HL-60/S4 treated with retinoic acid at 250 ng/mL for 4 days and 3 days (cell line): Measurements from ENCODE around the gene KCNQ5.

Source experiments
- in situ Hi-C: fragments of 300-500 bp; cut with MboI; formaldehyde crosslinking; loops from 2 replicates; pipeline ENCODE4 v1.7.0; 2022; ENCODE audit warnings: low sequenced_read_pairs

Gene KCNQ5

GRCh38 chr6:72943699-72944098, 321.8 kb downstream of the KCNQ5 start:
- in situ Hi-C loops: no loop called here

DNA sequence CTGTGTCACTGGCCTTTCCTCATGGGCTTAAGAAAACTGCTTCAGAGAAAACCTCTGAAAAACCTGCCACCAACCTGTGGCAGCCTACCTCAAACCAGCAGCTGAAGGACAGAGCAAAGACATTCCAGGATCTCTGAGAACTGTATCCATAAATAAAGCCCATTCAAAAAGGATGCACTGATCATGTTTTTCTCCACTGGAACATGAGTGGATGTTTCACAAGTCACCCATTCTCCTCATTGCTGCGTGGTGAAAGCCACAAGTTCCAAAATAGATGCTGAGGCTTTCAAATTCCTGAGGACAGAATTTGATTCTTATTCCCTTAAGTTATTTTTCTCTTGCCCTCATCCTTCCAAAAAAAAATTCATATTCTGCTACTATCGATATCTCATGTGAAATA, 322.8 kb downstream of the KCNQ5 start:
- in situ Hi-C loops: no loop called here

GRCh38 chr6:72946774-72947173, 324.9 kb downstream of the KCNQ5 start:
- in situ Hi-C loops: no loop called here

DNA sequence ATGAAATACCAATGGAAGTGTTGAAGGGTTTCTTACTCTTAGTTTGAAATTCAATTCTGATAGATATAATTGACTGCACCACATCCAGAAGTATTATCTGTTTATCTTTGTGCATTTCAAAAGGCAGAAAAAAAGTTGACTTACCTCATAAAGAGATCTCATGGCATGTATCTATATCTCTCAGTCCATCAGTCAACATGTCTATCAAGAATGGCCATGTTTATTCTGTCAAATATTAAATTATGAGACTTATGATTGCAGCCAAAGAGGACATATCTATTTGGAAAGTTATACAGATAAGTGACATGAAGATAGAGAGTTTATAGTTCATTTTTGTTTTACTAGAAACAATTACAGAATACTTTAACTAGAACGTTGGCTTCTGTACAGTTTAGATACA, 325.7 kb downstream of the KCNQ5 start:
- in situ Hi-C loops: no loop called here

DNA sequence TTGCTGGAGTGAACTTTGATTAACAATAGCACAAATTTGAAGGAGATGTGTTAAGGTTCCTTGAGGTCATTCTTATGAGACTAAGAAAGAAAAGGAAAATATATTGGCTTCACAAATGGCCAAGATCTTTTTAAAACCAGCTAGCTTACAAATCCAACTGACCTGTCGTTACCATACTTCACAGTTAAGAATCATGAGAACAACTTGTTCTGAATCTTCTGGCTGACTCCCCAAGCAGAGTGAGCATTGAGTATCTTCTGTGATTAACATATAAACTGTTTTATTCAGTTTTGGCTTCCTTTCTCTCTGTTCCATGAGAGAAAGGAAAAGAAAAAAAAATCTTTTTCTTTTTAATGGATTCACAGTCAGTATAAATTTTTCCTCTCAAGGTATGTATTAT, 326.3 kb downstream of the KCNQ5 start:
- in situ Hi-C loops: no loop called here

- in situ Hi-C loops: no loop called here
Observed at GRCh38 chr6:72950114-72950860, 328.4 kb downstream of the KCNQ5 start.

- in situ Hi-C loops: no loop called here
Observed at GRCh38 chr6:72952808-72953630, 331.2 kb downstream of the KCNQ5 start.

- in situ Hi-C loops: no loop called here
Observed at GRCh38 chr6:72953971-72954381, 332.1 kb downstream of the KCNQ5 start.

DNA sequence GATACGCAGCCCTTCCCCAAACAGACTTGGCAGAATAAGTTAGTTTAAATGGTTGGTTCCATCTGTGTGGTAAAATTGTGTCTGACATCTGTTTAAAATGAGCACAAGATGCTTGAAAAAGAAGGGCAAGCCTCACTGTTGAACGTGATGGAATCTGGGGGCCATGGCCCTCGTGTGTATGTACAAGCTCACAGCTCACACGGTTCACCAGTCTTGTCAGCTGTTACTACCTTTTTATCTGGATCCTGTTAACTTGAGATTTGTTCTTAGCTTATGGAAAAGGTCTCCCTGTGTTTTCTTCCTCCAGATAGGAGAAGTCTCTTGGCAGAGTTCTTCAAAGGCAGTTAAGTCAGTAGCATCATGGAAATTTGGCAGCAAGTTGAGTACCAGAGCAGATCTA, 332.9 kb downstream of the KCNQ5 start:
- in situ Hi-C loops: no loop called here

DNA sequence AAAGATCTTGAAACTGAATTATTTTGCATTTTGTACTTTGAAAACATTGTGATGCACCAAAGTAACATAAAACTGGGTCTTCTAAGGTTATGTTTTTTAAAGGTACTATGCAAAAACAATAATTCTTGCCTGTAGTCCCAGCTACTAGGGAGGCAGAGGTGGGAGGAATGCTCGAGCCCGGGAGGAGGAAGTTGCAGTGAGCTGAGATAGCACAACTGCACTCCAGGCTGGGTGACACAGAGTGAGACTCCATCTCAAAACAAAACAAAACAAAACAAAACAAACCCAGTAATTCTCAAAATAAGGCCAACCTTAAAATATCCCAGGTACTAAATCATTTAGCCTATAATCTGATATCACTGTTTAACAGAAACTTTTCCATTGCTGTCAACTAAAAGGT, 333.8 kb downstream of the KCNQ5 start:
- in situ Hi-C loops: no loop called here

DNA sequence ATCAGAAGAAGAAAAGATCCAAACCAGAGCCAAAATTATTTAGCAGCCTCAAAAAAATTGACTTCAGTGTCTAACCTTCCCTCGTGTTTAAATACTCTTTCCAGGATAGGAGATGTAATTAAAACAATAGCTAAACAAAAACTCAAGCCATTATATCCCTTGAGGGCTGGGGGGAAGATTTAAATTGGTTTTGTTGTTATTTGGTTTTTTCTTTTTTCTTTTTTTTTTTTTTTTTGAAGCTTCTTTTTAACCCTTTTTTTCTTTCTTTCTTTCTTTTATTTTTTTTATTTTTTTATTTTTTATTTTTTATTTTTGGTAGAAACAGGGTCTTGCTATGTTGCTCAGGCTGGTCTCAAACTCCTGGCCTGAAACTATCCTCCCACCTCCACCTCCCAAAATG, 334.4 kb downstream of the KCNQ5 start:
- in situ Hi-C loops: no loop called here

- in situ Hi-C loops: no loop called here
Observed at GRCh38 chr6:72959821-72960220, 338.0 kb downstream of the KCNQ5 start.

GRCh38 chr6:72963946-72964345, 342.1 kb downstream of the KCNQ5 start:
- in situ Hi-C loops: no loop called here

DNA sequence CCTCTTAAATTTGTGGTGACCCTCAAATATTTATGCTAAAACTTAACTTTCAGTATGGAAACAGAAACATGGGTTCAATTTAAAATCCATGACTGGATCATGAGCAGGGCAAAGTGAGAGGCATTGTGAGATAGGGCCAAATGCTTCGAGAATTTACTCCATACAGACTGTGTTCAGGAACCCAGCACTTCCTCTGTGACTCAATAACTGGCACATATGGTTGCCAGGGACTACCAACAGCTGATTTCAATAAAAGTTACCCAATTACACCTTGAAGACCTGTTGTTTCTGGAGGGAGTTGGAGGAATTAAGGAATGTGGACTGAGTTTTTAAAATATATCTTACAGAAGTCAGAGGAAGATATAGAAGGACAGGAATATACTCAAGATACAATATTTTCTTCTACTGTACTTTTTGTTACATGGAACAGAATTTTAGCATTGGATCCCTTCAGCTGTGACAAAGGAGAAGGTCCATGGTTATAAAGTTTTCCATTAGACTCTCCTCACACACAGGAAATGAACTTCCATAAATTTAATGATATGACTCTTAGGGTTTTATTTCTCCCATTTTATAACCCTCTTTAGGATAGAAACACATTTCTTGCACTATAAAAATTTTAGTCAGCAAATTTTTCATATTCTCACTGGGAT, 344.9 kb downstream of the KCNQ5 start:
- in situ Hi-C loops: no loop called here

DNA sequence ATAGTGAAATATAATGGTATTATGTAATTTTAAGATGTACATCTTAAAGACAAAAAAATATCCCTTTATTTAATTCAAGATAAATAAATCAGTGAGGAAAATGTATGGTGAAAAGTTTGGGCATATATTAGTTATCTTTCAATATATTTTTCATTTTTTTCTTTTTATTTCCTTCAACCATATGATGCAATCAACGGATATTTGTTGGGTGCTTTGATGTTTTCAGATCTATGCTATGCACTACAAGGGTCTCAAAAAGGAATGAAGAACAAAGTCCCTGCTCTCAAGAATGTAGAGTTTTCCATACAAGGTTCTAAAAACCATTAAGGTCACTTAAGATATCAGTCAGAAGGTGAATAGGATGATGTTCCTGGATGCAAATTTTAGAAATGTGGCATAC, 345.5 kb downstream of the KCNQ5 start:
- in situ Hi-C loops: no loop called here

- in situ Hi-C loops: no loop called here
Observed at GRCh38 chr6:72968704-72969103, 346.8 kb downstream of the KCNQ5 start.

DNA sequence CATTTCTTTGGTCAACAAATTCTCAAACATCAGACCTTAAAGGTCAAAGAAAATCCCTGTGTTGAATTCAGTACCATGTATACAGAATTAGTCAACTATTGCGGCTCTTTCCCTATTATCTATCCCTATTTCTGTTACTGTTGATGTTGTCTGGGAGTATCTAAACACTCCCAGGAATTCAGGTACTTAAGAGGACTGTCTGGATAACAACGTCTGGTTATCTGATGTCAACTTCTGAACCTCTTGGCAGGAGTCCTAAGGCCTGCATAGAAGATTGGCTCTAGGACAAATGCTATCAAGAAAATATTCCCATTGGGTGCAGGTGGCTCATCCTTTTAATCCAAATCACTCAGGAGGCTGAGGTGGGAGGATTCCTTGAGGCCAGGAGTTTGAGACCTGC, 347.8 kb downstream of the KCNQ5 start:
- in situ Hi-C loops: no loop called here

DNA sequence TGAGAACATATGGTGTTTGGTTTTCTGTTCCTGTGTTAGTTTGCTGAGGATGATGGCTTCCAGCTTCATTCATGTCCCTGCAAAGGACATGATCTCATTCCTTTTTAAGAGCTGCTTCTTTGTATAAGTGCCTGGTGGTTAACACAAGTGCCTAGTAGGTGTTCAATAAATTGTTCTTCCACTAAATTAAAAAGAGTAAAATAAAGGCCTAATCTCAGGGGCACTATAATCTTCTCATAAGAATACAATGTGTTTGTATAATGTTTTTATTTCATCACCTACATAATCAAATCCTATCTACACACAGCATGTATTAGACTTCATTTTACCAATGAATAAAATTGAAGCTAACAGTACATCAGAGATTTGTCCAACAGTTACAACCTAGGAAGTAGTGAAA, 350.7 kb downstream of the KCNQ5 start:
- in situ Hi-C loops: no loop called here

DNA sequence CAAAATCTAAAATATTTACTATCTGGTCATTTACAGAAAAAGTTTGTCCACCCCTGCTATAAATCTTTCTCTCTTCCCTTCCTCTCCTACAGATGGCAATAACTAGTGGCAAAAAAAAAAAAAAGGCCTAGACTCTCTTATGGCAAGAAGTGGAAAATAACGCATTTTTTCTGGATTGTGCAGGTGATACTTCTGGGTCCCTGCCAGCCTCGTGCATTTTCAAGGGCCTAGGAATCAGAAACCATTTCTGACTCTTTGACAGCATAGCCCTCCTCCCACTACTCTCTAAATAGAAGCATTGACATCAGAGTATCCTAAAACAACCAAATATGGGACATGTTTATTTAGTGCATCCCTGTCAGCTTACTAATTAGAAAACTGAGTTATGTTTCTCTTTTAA, 352.4 kb downstream of the KCNQ5 start:
- in situ Hi-C loops: no loop called here

- in situ Hi-C loops: no loop called here
Observed at GRCh38 chr6:72975352-72975752, 353.5 kb downstream of the KCNQ5 start.

- in situ Hi-C loops: no loop called here
Observed at GRCh38 chr6:72976484-72976883, 354.6 kb downstream of the KCNQ5 start.

DNA sequence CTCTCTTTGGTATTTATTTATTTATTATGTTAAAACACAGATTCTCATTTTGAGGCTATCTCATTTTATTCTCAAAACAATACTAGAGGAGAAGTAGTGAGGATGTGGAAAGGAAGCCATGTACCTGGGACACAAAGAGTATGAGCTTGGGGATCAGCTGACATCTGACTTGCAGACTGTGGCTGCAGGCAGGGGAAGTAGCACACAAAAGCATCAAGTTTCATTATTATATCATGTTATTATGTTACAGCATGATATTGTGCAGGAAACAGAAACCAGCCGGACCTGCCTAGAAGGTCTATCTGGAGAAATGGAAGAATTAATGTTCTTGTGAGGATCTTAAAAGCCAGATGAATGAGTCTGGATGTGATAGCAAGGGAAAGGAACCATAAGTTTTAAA, 355.2 kb downstream of the KCNQ5 start:
- in situ Hi-C loops: no loop called here
